Measurements from ENCODE around the gene INCENP.

The INCENP gene

GRCh38 chr11:62139526-62140303, 15.9 kb downstream of the INCENP start:
- ATAC-seq (ENCODE audit: insufficient read depth, low read depth) (no peak), DNase-seq (no peak)
- TF ChIP-seq EZH2 (IDR thresholded peaks at IDR 0.05; ENCODE audit: borderline replicate concordance, low read depth, low read length, severe bottlenecking): no peak
- no peak for TF ChIP-seq CTCF (IDR thresholded peaks at IDR 0.05; ENCODE audit: borderline replicate concordance, extremely low read depth, low read length, poor library complexity, severe bottlenecking)
- no peak overlapping the region for H3K27ac ChIP-seq (ENCODE audit: low read length)
- H3K4me2 ChIP-seq (ENCODE audit: insufficient read depth, low read length): no peak overlapping the region
- no peak overlapping the region for H3K4me3 ChIP-seq (ENCODE audit: low read depth in 1 of 2, low read length in 2 of 2)
- H3K9ac ChIP-seq (ENCODE audit: low read depth, low read length): no peak overlapping the region
- H2AFZ ChIP-seq (ENCODE audit: low read depth, low read length): no peak overlapping the region
- H3K9me3 ChIP-seq (ENCODE audit: insufficient read depth, low read length, severe bottlenecking): no peaks in the 10 kb centered on the region
- H3K4me1 ChIP-seq (ENCODE audit: insufficient read depth, low read length): no peaks in the 10 kb centered on the region
- peaks cover 73% of the 10 kb centered on the region for H4K20me1 ChIP-seq (ENCODE audit: insufficient read depth, low read length)
- H3K27me3 ChIP-seq (ENCODE audit: insufficient read depth, low read length, poor library complexity): no peaks in the 10 kb centered on the region
- H3K79me2 ChIP-seq (ENCODE audit: insufficient read depth, low read length): peaks cover 34% of the 10 kb centered on the region
- peaks cover 97% of the 10 kb centered on the region for H3K36me3 ChIP-seq (ENCODE audit: insufficient read depth, low read length)

- DNase-seq (no peak), ATAC-seq (ENCODE audit: insufficient read depth, low read depth) (no peak)
- H3K4me2 ChIP-seq (ENCODE audit: insufficient read depth, low read length): no peak overlapping the region
- H3K9ac ChIP-seq (ENCODE audit: low read depth, low read length): no peak overlapping the region
- no peaks in the 10 kb centered on the region for H3K27me3 ChIP-seq (ENCODE audit: insufficient read depth, low read length, poor library complexity)
- H2AFZ ChIP-seq (ENCODE audit: low read depth, low read length): no peak overlapping the region
- H4K20me1 ChIP-seq (ENCODE audit: insufficient read depth, low read length): peaks cover 75% of the 10 kb centered on the region
- no peak for TF ChIP-seq EZH2 (IDR thresholded peaks at IDR 0.05; ENCODE audit: borderline replicate concordance, low read depth, low read length, severe bottlenecking)
- TF ChIP-seq CTCF (IDR thresholded peaks at IDR 0.05; ENCODE audit: borderline replicate concordance, extremely low read depth, low read length, poor library complexity, severe bottlenecking): no peak
- H3K36me3 ChIP-seq (ENCODE audit: insufficient read depth, low read length): peaks cover 97% of the 10 kb centered on the region
- no peaks in the 10 kb centered on the region for H3K9me3 ChIP-seq (ENCODE audit: insufficient read depth, low read length, severe bottlenecking)
- H3K79me2 ChIP-seq (ENCODE audit: insufficient read depth, low read length): peaks cover 26% of the 10 kb centered on the region
- no peaks in the 10 kb centered on the region for H3K4me1 ChIP-seq (ENCODE audit: insufficient read depth, low read length)
- no peak overlapping the region for H3K27ac ChIP-seq (ENCODE audit: low read length)
- H3K4me3 ChIP-seq (ENCODE audit: low read depth in 1 of 2, low read length in 2 of 2): no peak overlapping the region
Observed at GRCh38 chr11:62140304-62141110, 16.7 kb downstream of the INCENP start.

- peaks cover 72% of the 10 kb centered on the region for H4K20me1 ChIP-seq (ENCODE audit: insufficient read depth, low read length)
- no peak overlapping the region for H2AFZ ChIP-seq (ENCODE audit: low read depth, low read length)
- no peaks in the 10 kb centered on the region for H3K27me3 ChIP-seq (ENCODE audit: insufficient read depth, low read length, poor library complexity)
- no peaks in the 10 kb centered on the region for H3K4me1 ChIP-seq (ENCODE audit: insufficient read depth, low read length)
- H3K9ac ChIP-seq (ENCODE audit: low read depth, low read length): no peak overlapping the region
- H3K79me2 ChIP-seq (ENCODE audit: insufficient read depth, low read length): peaks cover 18% of the 10 kb centered on the region
- H3K4me2 ChIP-seq (ENCODE audit: insufficient read depth, low read length): no peak overlapping the region
- no peaks in the 10 kb centered on the region for H3K9me3 ChIP-seq (ENCODE audit: insufficient read depth, low read length, severe bottlenecking)
- no peak overlapping the region for H3K4me3 ChIP-seq (ENCODE audit: low read depth in 1 of 2, low read length in 2 of 2)
- ATAC-seq (ENCODE audit: insufficient read depth, low read depth): no peak; the same call in 2 of the 3 replicates
- no peak overlapping the region for H3K27ac ChIP-seq (ENCODE audit: low read length)
- peaks cover 100% of the 10 kb centered on the region for H3K36me3 ChIP-seq (ENCODE audit: insufficient read depth, low read length)
- no peak for DNase-seq
- TF ChIP-seq EZH2 (IDR thresholded peaks at IDR 0.05; ENCODE audit: borderline replicate concordance, low read depth, low read length, severe bottlenecking) (no peak), CTCF (IDR thresholded peaks at IDR 0.05; ENCODE audit: borderline replicate concordance, extremely low read depth, low read length, poor library complexity, severe bottlenecking) (no peak)
Observed at GRCh38 chr11:62141111-62142042, 17.6 kb downstream of the INCENP start.
